Measurements from ENCODE around the gene PHACTR1. TPM values are rescaled to one million over a fixed set of nuclear protein-coding genes. Genes with fewer than 3 reads are reported as not detected.

Gene PHACTR1
- total RNA-seq, 1 donor from 2014 or later, result 8.4 TPM

DNA sequence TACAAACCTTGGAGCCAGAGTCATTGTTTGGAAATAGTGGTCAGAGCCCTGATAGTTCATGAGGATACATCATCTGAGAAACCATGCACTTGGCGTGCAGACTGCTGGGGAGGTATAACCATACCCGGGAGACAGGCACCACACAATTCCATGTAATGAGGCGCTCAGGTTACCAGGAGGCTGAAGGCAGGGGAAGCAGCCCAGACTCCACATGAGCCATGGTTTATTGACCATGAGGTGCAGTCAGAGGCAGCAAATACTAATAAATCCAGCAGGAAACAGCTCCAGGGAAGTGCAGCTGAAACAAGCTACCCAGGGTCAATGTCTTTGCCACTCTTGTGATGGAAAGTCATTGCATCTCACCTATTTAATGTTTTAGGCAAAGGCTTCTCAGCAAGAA is 455.7 kb downstream of the PHACTR1 start:
- intact Hi-C loops (cut with DNase I), result no loop called here
- Histone ChIP-seq H3K36me3 (no peaks in the 10 kb centered on the region), H3K27ac (no peak overlapping the region), H3K4me1 (no peaks in the 10 kb centered on the region), H3K4me3 (no peak overlapping the region), H3K27me3 (no peaks in the 10 kb centered on the region), H3K9me3 (no peaks in the 10 kb centered on the region)
- no peak for DNase-seq (ENCODE audit: low spot score in 2 of 2)
- TF ChIP-seq CTCF (IDR thresholded peaks at IDR 0.05), result no peak

DNA sequence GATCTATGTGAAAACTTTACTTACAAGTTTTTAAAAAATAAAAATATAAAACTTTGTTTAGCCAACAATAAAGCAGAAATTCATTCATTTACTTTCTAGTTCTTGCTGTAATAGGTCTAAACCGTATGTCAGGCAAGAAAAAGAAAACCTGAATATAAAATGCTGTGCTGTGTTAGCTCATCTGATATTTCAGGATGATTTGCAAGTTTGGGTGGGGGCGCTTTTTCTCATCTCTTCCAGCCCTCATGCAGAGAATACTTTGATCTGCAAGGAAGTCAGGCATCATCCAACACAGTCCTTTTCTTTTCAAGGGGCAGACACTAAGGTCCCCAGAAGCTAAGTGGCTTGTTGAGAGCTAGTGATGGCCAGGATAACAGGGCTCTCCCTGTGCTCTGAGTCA is 458.5 kb downstream of the PHACTR1 start:
- no peak for DNase-seq (ENCODE audit: low spot score in 2 of 2)
- Histone ChIP-seq H3K27ac (no peak overlapping the region), H3K36me3 (no peaks in the 10 kb centered on the region), H3K4me1 (no peaks in the 10 kb centered on the region), H3K4me3 (no peak overlapping the region), H3K27me3 (no peaks in the 10 kb centered on the region), H3K9me3 (no peaks in the 10 kb centered on the region)
- TF ChIP-seq CTCF (IDR thresholded peaks at IDR 0.05), result no peak
- intact Hi-C loops (cut with DNase I), result no loop called here

DNA sequence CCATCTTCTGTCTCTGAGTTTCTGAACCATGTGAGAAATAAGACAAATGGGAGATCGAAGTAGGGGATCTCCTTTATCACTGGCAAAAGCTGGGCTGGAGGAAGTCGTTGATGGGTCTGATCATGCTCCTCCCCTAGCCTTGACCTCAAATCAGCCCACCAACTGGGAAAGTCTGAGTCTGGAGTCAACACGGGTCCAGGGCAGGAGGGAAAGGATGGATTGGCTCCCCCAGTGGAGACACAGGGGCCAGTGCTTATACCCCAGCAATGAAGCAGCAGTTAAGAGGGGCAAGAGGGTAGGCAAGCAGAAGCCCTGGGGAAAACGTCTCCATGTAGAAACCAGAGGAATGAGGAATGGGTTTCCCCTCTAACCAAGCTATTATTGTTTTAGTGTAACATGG is 459.2 kb downstream of the PHACTR1 start:
- H3K9me3 ChIP-seq, result no peaks in the 10 kb centered on the region
- no peaks in the 10 kb centered on the region for H3K27me3 ChIP-seq
- H3K36me3 ChIP-seq, result no peaks in the 10 kb centered on the region
- DNase-seq (ENCODE audit: low spot score in 2 of 2), result no peak
- no peak overlapping the region for H3K4me3 ChIP-seq
- intact Hi-C loops (cut with DNase I), result no loop called here
- no peaks in the 10 kb centered on the region for H3K4me1 ChIP-seq
- TF ChIP-seq CTCF (IDR thresholded peaks at IDR 0.05), result no peak
- no peak overlapping the region for H3K27ac ChIP-seq

- intact Hi-C loops (cut with DNase I), result no loop called here
- no peak for DNase-seq (ENCODE audit: low spot score in 2 of 2)
- Histone ChIP-seq H3K27ac (no peak overlapping the region), H3K4me3 (no peak overlapping the region), H3K27me3 (no peaks in the 10 kb centered on the region), H3K9me3 (no peaks in the 10 kb centered on the region), H3K4me1 (no peaks in the 10 kb centered on the region), H3K36me3 (no peaks in the 10 kb centered on the region)
- TF ChIP-seq CTCF (IDR thresholded peaks at IDR 0.05), result no peak
Observed at GRCh38 chr6:13177664-13178063, 461.1 kb downstream of the PHACTR1 start.

GRCh38 chr6:13178107-13178506 is 461.5 kb downstream of the PHACTR1 start:
- peaks cover 0 to 3% of the 10 kb centered on the region in 2 donors for H3K36me3 ChIP-seq
- H3K27me3 ChIP-seq, result no peaks in the 10 kb centered on the region
- DNase-seq (ENCODE audit: low spot score in 2 of 2), result no peak
- no peak overlapping the region for H3K27ac ChIP-seq
- no peak for TF ChIP-seq CTCF (IDR thresholded peaks at IDR 0.05)
- no peak overlapping the region for H3K4me3 ChIP-seq
- intact Hi-C loops (cut with DNase I), result no loop called here
- no peaks in the 10 kb centered on the region for H3K9me3 ChIP-seq
- no peaks in the 10 kb centered on the region for H3K4me1 ChIP-seq

DNA sequence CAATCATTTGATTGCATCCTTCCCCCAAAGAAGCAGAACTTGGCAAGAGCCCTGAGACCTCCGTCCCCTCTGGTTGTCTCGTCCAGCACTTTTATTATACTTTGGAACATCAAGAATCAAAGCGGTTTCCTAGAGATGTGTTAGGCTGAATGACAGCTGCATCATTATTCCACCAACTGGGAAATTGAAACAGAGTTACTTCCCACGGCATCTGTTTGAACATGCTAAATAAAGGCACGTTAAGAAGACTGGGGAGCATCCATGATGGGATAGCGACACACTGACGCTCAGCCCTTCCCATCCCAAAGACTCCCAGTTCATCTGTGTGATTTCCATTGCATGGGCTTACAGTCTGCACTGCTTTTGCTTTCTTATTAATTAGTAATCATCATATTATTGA is 464.0 kb downstream of the PHACTR1 start:
- DNase-seq (ENCODE audit: low spot score in 2 of 2), result no peak
- Histone ChIP-seq H3K9me3 (no peaks in the 10 kb centered on the region), H3K27me3 (no peaks in the 10 kb centered on the region), H3K4me3 (no peak overlapping the region), H3K36me3 (peaks cover 12 to 14% of the 10 kb centered on the region in 2 donors), H3K4me1 (no peaks in the 10 kb centered on the region), H3K27ac (no peak overlapping the region)
- intact Hi-C loops (cut with DNase I), result no loop called here
- TF ChIP-seq CTCF (IDR thresholded peaks at IDR 0.05), result no peak

Data from ascending aorta (tissue), 2 donors.